CD4-positive, CD25-positive, alpha-beta regulatory T cell (primary cell): Measurements from ENCODE around the gene DPEP1. TPM values are rescaled to one million over a fixed set of nuclear protein-coding genes. Genes with fewer than 3 reads are reported as not detected.

Experiments
- ATAC-seq, 2 donors: fragments of 150-1000 bp; cut with Tn5 transposase; one replicate each; pipeline ENCODE4 v1.10.0; 2021; ENCODE audit warnings: low read depth in 2 of 2, moderate number of reproducible peaks in 2 of 2, moderate library complexity in 1 of 2
- DNase-seq, 3 donors: peaks; one replicate each; pipeline versions ENCODE4 v3.0.0 to v3.0.0-alpha.2; 2012 to 2022; ENCODE audit warnings: mixed read lengths in 1 of 3
- H3K27ac ChIP-seq: one replicate; pipeline ENCODE4 v1.7.0; 2013; ENCODE audit warnings: mild to moderate bottlenecking, low read length; ENCODE audit not compliant: insufficient read depth, poor library complexity, severe bottlenecking
- H3K27me3 ChIP-seq: one replicate; pipeline ENCODE4 v1.7.0; 2013; ENCODE audit warnings: low read length; ENCODE audit not compliant: control insufficient read depth, insufficient read depth
- H3K36me3 ChIP-seq: one replicate; pipeline ENCODE4 v1.7.0; 2013; ENCODE audit warnings: mild to moderate bottlenecking, low read length, moderate library complexity; ENCODE audit not compliant: control insufficient read depth, insufficient read depth
- H3K4me1 ChIP-seq: 2 replicates; pipeline ENCODE4 v1.7.0; 2013; ENCODE audit warnings: mild to moderate bottlenecking, low read length; ENCODE audit not compliant: insufficient read depth, control insufficient read depth, poor library complexity, severe bottlenecking
- H3K4me3 ChIP-seq: one replicate; pipeline ENCODE4 v1.7.0; 2013; ENCODE audit warnings: low read depth, mild to moderate bottlenecking, low read length, moderate library complexity
- H3K9me3 ChIP-seq, 2 experiments: 1 replicate in 1 of 2; 2 replicates in 1 of 2; pipeline ENCODE4 v1.7.0; 2013; ENCODE audit warnings: low read length in 2 of 2, mild to moderate bottlenecking in 1 of 2, moderate library complexity in 1 of 2; ENCODE audit not compliant: control insufficient read depth in 2 of 2
- H3K27ac Mint-ChIP-seq, 3 donors: one replicate each; pipeline ENCODE4 v1.8.0; 2020 to 2022; ENCODE audit warnings: mild to moderate bottlenecking in 3 of 3, mixed read lengths in 3 of 3, moderate library complexity in 2 of 3
- H3K27me3 Mint-ChIP-seq: one replicate; pipeline ENCODE4 v1.8.0; 2022; ENCODE audit warnings: mild to moderate bottlenecking, mixed read lengths
- H3K36me3 Mint-ChIP-seq: one replicate; pipeline ENCODE4 v1.8.0; 2020; ENCODE audit warnings: mixed read lengths
- H3K4me1 Mint-ChIP-seq, 4 donors: one replicate each; pipeline ENCODE4 v1.8.0; 2020 to 2022; ENCODE audit warnings: mixed read lengths in 4 of 4, mild to moderate bottlenecking in 1 of 4
- H3K4me3 Mint-ChIP-seq, 4 donors: one replicate each; pipeline ENCODE4 v1.8.0; 2020 to 2022; ENCODE audit warnings: mild to moderate bottlenecking in 4 of 4, mixed read lengths in 4 of 4, moderate library complexity in 3 of 4
- H3K9me3 Mint-ChIP-seq, 7 donors: one replicate each; pipeline ENCODE4 v1.8.0; 2020 to 2022; ENCODE audit warnings: mixed read lengths in 7 of 7, mild to moderate bottlenecking in 3 of 7, moderate library complexity in 2 of 7
- polyA plus RNA-seq, 4 donors: library from polyadenylated mRNA; unstranded; fragments of 300-500 nt; fragmentation: Illumina TruSeq; gene quantifications; one replicate each; pipeline ENCODE4 v1.2.3, GENCODE V29; 2021
- total RNA-seq: library from RNA; stranded (reverse); gene quantifications from one replicate; pipeline ENCODE4 v1.2.3, GENCODE V29; 2022

The DPEP1 gene
- total and polyA plus RNA-seq, 5 donors from 2014 or later: not detected

DNA sequence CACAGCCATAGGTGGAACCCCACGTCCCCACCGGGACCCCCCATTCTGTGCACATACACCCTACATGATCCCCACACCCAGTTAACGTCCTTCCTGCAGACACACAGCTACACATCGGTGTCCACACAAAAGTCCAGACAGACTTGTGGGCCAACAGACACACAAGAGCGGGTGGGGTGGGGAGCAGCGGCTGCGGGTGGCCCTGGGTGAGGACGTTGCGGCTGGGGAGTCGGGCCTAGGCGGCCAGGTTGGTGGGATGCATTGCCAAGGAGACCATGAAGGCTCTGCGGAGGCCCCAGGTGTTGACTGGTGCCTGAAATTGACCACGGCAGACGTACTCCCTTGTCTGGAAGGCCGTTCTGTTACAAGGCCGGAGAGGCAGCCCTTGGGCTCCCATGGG, 8.7 kb upstream of the DPEP1 start:
- no peak overlapping the region for H3K27ac ChIP-seq
- no peak for DNase-seq
- Mint-ChIP-seq H3K27me3 (peaks cover 8% of the 10 kb centered on the region), H3K27ac (no peak overlapping the region), H3K36me3 (no peaks in the 10 kb centered on the region), H3K4me1 (peaks cover 0 to 12% (median 4%) of the 10 kb centered on the region in 4 donors), H3K9me3 (no peaks in the 10 kb centered on the region), H3K4me3 (no peak overlapping the region)
- no peak overlapping the region for H3K4me3 ChIP-seq
- no peaks in the 10 kb centered on the region for H3K9me3 ChIP-seq
- peaks cover 13% of the 10 kb centered on the region for H3K4me1 ChIP-seq
- ATAC-seq: no peak
- H3K36me3 ChIP-seq: no peaks in the 10 kb centered on the region
- no peaks in the 10 kb centered on the region for H3K27me3 ChIP-seq

DNA sequence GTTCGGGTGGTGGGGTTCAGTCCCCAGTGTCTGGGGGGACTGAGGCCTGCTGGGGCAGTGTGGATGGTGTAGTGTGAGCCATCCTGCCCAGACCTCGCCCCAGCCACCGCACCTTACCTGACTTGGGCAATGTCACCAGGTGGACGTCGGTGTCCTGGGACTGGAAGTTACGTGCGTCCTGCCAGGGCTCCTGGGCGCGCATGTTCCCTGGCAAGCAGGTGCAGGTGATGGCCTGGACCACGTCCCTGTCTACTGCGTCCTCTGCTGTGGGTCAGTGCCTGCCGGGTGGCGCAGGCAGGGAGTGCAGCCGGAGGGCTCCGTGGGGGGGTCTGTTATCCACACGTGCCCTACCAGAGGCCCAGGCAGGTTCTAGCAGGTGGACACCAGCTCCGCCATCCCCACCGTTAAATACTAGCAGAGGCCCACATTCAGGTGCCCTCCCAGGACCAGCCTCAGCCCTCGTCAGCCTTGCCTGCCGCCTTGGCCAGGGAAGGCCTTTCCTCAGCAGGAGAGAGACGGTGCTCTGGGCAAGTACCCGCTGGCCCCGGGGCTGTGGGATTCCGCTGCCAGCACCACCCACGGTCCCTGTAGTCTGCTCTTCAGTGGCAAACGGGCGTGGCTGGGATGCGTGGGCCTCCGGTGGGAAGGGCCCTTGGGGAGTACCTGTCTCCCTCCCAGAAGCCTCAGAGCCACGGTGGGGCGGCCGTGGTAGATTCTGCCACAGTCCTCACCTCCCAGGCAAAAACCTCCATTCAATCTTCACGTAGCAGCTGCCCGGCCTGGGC, 8.1 kb upstream of the DPEP1 start:
- DNase-seq (no peak), ATAC-seq (no peak)
- Histone ChIP-seq H3K9me3 (no peaks in the 10 kb centered on the region), H3K36me3 (no peaks in the 10 kb centered on the region), H3K4me3 (no peak overlapping the region), H3K27me3 (no peaks in the 10 kb centered on the region), H3K4me1 (peaks cover 13% of the 10 kb centered on the region), H3K27ac (no peak overlapping the region)
- Mint-ChIP-seq H3K4me1 (peaks cover 0 to 12% (median 4%) of the 10 kb centered on the region in 4 donors), H3K36me3 (no peaks in the 10 kb centered on the region), H3K27me3 (peaks cover 8% of the 10 kb centered on the region), H3K27ac (no peak overlapping the region), H3K4me3 (no peak overlapping the region), H3K9me3 (no peaks in the 10 kb centered on the region)

DNA sequence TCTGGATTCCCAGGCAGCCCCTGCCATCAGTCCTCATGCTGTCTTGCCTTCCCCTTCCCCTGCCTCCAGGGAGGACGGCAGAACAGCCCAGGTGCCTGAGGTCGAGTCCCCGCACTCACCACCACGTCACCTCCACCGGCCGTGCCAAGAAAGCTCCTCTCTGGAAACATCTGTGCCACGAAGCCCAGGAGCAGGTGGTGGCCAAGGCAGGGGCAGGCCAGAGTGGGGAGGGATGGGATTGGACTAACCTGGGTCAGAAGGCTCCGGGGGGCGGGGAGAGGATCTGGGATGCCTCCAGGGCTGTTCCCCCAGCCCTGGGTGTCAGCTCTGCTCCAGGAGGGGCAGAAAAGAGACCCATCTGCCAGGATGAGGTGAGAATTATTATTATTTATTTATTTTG, 7.4 kb upstream of the DPEP1 start:
- H3K27ac Mint-ChIP-seq: no peak overlapping the region
- ATAC-seq: no peak
- H3K4me3 ChIP-seq: no peak overlapping the region
- H3K9me3 ChIP-seq: no peaks in the 10 kb centered on the region
- DNase-seq: no peak
- H3K9me3 Mint-ChIP-seq: no peaks in the 10 kb centered on the region
- no peaks in the 10 kb centered on the region for H3K36me3 ChIP-seq
- H3K36me3 Mint-ChIP-seq: no peaks in the 10 kb centered on the region
- peaks cover 8% of the 10 kb centered on the region for H3K27me3 Mint-ChIP-seq
- no peaks in the 10 kb centered on the region for H3K27me3 ChIP-seq
- H3K4me1 Mint-ChIP-seq: peaks cover 0 to 12% (median 4%) of the 10 kb centered on the region in 4 donors
- H3K4me1 ChIP-seq: peaks cover 13% of the 10 kb centered on the region
- H3K4me3 Mint-ChIP-seq: no peak overlapping the region
- no peak overlapping the region for H3K27ac ChIP-seq

DNA sequence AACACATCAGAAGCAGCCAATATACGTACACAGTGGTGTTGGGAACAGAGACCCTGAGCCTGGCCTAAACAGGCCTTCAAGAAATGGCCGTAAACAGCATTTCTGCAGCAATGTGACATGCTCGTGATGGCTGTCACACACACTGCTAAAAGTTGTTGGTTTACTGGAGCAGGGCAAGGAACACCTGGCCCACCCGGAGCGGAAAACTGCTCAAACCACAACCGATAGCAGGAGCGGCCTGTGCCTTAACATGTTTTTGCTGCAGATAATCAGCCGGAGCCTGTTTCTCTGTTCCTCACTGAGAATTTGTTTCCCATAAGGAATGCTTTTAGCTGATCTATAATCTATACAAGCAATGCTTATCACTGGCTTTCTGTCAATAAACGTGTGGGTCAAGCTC, 6.0 kb upstream of the DPEP1 start:
- Histone ChIP-seq H3K27ac (no peak overlapping the region), H3K4me3 (no peak overlapping the region), H3K4me1 (peaks cover 7% of the 10 kb centered on the region), H3K9me3 (no peaks in the 10 kb centered on the region), H3K36me3 (no peaks in the 10 kb centered on the region), H3K27me3 (no peaks in the 10 kb centered on the region)
- H3K27me3 Mint-ChIP-seq: peaks cover 4% of the 10 kb centered on the region
- no peak for DNase-seq
- peaks cover 0 to 8% (median 4%) of the 10 kb centered on the region in 4 donors for H3K4me1 Mint-ChIP-seq
- H3K27ac Mint-ChIP-seq: no peak overlapping the region
- no peak overlapping the region for H3K4me3 Mint-ChIP-seq
- no peaks in the 10 kb centered on the region for H3K36me3 Mint-ChIP-seq
- H3K9me3 Mint-ChIP-seq: peaks cover 0 to 1% (median 0%) of the 10 kb centered on the region in 7 donors
- no peak for ATAC-seq

DNA sequence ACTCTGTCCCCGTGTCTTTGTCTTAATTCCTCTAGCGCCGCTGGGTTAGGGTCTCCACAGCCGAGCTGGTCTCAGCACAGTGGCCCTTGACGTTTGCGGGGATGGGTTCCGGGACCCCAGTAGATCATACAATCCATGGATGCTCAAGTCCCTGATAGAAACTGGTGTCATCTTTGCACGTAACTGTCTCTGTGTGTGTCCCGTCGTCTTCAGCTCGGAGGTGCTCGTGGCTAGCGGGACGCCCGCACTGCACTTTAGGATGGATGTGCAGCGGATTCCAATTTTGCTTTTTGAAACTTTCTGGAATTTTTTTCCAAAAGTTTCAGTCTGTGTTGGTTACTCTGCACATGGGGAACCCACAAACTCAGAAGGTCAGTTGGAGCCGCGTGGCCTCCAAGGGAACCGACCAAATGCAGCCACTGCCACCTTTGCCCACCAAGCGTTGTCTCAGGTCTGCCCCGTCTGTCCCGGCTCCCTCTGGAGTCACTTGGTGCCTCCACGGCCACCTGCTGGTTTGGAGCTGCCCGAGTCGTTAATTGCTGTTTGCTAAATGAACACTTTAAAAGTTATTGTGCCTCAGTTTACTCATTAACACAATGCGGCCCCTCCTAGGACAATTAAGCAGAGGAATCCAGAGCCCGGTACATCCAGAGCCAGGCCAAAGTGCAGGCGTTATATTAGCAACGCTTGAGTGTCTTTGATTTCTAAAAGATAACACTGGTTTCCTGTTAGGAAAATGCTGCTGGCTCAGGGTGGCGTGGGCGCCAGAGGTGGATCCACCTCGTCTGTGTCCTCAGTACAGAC, 5.3 kb upstream of the DPEP1 start:
- Mint-ChIP-seq H3K9me3 (peaks cover 0 to 1% (median 0%) of the 10 kb centered on the region in 7 donors), H3K27ac (no peak overlapping the region), H3K4me1 (peaks cover 0 to under 1% (median under 1%) of the 10 kb centered on the region in 4 donors), H3K36me3 (no peaks in the 10 kb centered on the region), H3K4me3 (no peak overlapping the region), H3K27me3 (no peaks in the 10 kb centered on the region)
- Histone ChIP-seq H3K4me3 (no peak overlapping the region), H3K9me3 (no peaks in the 10 kb centered on the region), H3K36me3 (no peaks in the 10 kb centered on the region), H3K27me3 (no peaks in the 10 kb centered on the region), H3K4me1 (peaks cover under 1% of the 10 kb centered on the region), H3K27ac (no peak overlapping the region)
- no peak for ATAC-seq
- no peak for DNase-seq

DNA sequence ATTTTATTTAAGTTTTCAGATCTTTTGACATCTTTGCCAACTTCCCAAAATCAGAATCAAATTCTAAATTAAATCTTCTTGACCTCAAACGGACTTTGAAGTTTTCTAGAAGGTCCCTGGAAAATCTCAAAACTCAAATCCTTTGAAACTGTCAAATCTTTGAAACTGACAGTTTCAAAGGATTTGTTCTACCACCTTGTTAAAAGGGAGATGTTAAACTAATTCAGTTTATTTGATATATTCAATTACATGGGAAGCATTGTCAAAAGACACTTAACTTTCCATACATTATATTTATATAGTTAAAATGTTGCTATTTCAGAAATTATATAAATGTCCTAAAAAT, 3.4 kb upstream of the DPEP1 start:
- no peaks in the 10 kb centered on the region for H3K36me3 Mint-ChIP-seq
- ATAC-seq (no peak), DNase-seq (no peak)
- H3K9me3 Mint-ChIP-seq: peaks cover 0 to 1% (median 0%) of the 10 kb centered on the region in 7 donors
- H3K27me3 ChIP-seq: no peaks in the 10 kb centered on the region
- H3K9me3 ChIP-seq: no peaks in the 10 kb centered on the region
- H3K4me3 ChIP-seq: no peak overlapping the region
- no peaks in the 10 kb centered on the region for H3K36me3 ChIP-seq
- no peak overlapping the region for H3K27ac Mint-ChIP-seq
- H3K27me3 Mint-ChIP-seq: no peaks in the 10 kb centered on the region
- no peaks in the 10 kb centered on the region for H3K4me1 Mint-ChIP-seq
- no peak overlapping the region for H3K4me3 Mint-ChIP-seq
- H3K4me1 ChIP-seq: no peaks in the 10 kb centered on the region
- H3K27ac ChIP-seq: no peak overlapping the region

DNA sequence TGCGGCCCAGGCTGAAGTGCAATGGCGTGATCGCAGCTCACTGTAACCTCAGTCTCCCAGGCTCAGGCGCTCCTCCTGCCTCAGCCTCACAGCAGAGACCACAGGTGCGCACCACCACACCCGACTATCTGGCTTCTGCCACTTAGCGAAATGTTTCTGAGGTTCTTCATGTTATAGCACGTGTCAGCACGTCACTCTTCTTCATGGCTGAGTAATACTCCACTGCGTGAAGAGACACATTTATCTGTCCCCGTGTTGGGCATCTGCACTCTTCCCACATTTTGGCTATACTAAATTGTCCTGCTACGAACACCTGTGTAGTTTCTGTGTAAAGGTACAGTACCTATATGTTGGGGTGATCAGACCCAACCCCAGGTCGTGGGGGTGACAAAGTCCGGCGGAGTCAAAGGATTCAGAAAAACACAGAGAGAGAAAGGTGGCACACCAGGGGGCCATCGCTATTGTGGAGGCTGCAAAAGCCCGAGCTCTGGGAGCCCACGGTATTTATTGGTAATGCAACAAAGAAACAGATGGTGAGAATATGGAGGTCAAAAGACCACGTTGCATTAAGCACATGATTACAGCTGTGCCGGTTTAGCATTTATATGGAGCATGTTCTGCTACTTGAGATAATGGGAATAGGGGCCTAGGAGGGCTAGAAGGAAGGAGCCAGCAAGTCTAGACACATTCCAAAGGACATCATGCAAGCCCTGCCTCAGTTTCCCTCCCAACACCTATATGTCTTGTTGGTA, 851 bp upstream of the DPEP1 start:
- Mint-ChIP-seq H3K27ac (peak overlapping the region in 2 of 3 donors; percentile 56 to 85), H3K4me3 (peak overlapping the region in 1 of 4 donors; percentile 19), H3K27me3 (no peaks in the 10 kb centered on the region), H3K36me3 (no peaks in the 10 kb centered on the region), H3K4me1 (peaks cover 0 to 14% (median 4%) of the 10 kb centered on the region in 4 donors), H3K9me3 (peaks cover 0 to 5% (median 0%) of the 10 kb centered on the region in 7 donors)
- Histone ChIP-seq H3K9me3 (peaks cover 0 to 7% of the 10 kb centered on the region in 2 experiments), H3K27me3 (no peaks in the 10 kb centered on the region), H3K4me1 (peaks cover 7% of the 10 kb centered on the region), H3K27ac (no peak overlapping the region), H3K4me3 (no peak overlapping the region), H3K36me3 (no peaks in the 10 kb centered on the region)
- ATAC-seq: no peak
- no peak for DNase-seq
